HepG2 (cell line): Measurements from ENCODE around the gene RSAD1. TPM values are rescaled to one million over a fixed set of nuclear protein-coding genes. Genes with fewer than 3 reads are reported as not detected.

Source experiments
- CREB1 ChIP-seq, 2 experiments: fragments of 450-650 bp in 1 of 2; IDR thresholded peaks; 2 replicates each; pipeline ENCODE4 v1.6.1; 2016 to 2017; ENCODE audit warnings: control low read depth in 1 of 2, mild to moderate bottlenecking in 1 of 2, missing compliant biosample characterization in 1 of 2, missing genetic modification characterization in 1 of 2
- ELF3 ChIP-seq: IDR thresholded peaks from 2 replicates; pipeline ENCODE4 v1.6.1; 2016; ENCODE audit warnings: missing genetic modification reagents, missing compliant biosample characterization
- PHF20 ChIP-seq: sonication (generic); formaldehyde crosslinking; IDR thresholded peaks from 2 replicates; pipeline ENCODE4 v1.5.0; 2020; ENCODE audit warnings: mild to moderate bottlenecking, missing genetic modification reagents
- PRDM10 ChIP-seq: sonication (generic); formaldehyde crosslinking; IDR thresholded peaks from 2 replicates; pipeline ENCODE4 v1.4.0; 2020; ENCODE audit warnings: low read depth, missing genetic modification reagents
- SALL1 ChIP-seq: sonication (generic); formaldehyde crosslinking; IDR thresholded peaks from 2 replicates; pipeline ENCODE4 v1.8.0; 2022; ENCODE audit warnings: mild to moderate bottlenecking, missing genetic modification reagents
- SIX4 ChIP-seq: sonication (generic); formaldehyde crosslinking; IDR thresholded peaks from 2 replicates; pipeline ENCODE4 v1.4.0; 2020; ENCODE audit warnings: missing genetic modification reagents
- SKI ChIP-seq: fragments of 450-650 bp; IDR thresholded peaks from one replicate; pipeline ENCODE4 v1.6.1; 2018; ENCODE audit warnings: mild to moderate bottlenecking; ENCODE audit not compliant: partially characterized antibody
- ZNF30 ChIP-seq: sonication (generic); formaldehyde crosslinking; IDR thresholded peaks from 2 replicates; pipeline ENCODE4 v1.5.0; 2020; ENCODE audit warnings: mild to moderate bottlenecking, missing genetic modification reagents
- ZNF577 ChIP-seq: sonication (generic); formaldehyde crosslinking; IDR thresholded peaks from 2 replicates; pipeline ENCODE4 v1.4.0; 2020; ENCODE audit warnings: mild to moderate bottlenecking, low read depth, missing genetic modification reagents, borderline replicate concordance
- polyA plus RNA-seq, 8 experiments: library from polyadenylated mRNA; depleted of rRNA in 3 of 8; stranded (reverse) in 7 of 8; unstranded in 1 of 8; fragments of >200 nt; fragmentation: Illumina TruSeq in 4 of 8; extraction: Trizol in 4 of 8; gene quantifications; 2 replicates each; pipeline versions ENCODE4 v1.2.1 to v1.2.3, GENCODE V29; 2011 to 2016; ENCODE audit warnings: low read depth in 4 of 8, missing spikeins in 1 of 8, mixed read lengths in 1 of 8; ENCODE audit not compliant: insufficient read depth in 1 of 8
- total RNA-seq, 5 experiments: library from RNA; depleted of rRNA; stranded (reverse); fragments of >200 nt; fragmentation: Illumina TruSeq; extraction: Trizol; gene quantifications; 2 replicates each; pipeline ENCODE4 v1.2.3, GENCODE V29; 2016; ENCODE audit warnings: low read depth in 1 of 5
- TF ChIP-seq, protein P1 (sequence below): sonication (generic); formaldehyde crosslinking; IDR thresholded peaks from 2 replicates; pipeline ENCODE4 v1.4.0; 2020; ENCODE audit warnings: mild to moderate bottlenecking, missing genetic modification reagents
- TF ChIP-seq, protein P2 (sequence below): sonication (generic); formaldehyde crosslinking; IDR thresholded peaks from 2 replicates; pipeline ENCODE4 v1.5.0; 2020; ENCODE audit warnings: missing genetic modification reagents
- TF ChIP-seq, protein P3 (sequence below): sonication (generic); formaldehyde crosslinking; IDR thresholded peaks from 2 replicates; pipeline ENCODE4 v1.4.0; 2020; ENCODE audit warnings: missing genetic modification reagents, mild to moderate bottlenecking, borderline replicate concordance
- TF ChIP-seq, protein P4 (sequence below): sonication (generic); formaldehyde crosslinking; IDR thresholded peaks from 2 replicates; pipeline ENCODE4 v1.8.0; 2022; ENCODE audit warnings: mild to moderate bottlenecking, missing genetic modification reagents, borderline replicate concordance

The RSAD1 gene
- total and polyA plus RNA-seq, 2 of the 13 experiments (the other 11 are each of a cell fraction or from before 2014, with no cell fraction given) = 22.7 to 27.7 TPM

DNA sequence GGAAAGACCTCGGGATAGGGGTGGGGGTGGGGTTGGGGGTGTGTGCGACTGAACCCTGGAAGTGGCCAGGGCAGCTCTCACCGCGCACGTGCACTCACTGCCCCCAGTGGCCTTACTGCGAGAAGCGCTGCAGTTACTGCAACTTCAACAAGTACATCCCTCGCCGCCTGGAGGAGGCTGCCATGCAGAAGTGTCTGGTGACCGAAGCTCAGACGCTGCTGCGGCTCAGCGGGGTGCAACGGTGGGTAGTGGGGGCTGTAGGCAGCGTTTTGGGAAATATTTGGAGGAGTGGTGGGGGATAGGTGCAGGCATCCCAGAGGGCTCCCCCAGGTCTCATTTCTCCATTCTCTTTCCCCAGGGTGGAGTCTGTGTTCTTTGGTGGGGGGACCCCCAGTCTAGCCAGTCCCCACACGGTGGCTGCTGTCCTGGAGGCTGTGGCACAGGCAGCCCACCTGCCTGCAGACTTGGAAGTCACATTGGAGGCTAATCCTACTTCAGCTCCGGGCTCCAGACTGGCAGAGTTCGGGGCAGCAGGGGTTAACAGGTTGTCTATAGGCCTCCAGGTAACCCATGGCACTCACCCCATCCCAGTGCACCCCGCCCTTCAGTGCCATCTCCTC lies 972 bp downstream of the RSAD1 start (continued):
- TF ChIP-seq, protein P1, sequence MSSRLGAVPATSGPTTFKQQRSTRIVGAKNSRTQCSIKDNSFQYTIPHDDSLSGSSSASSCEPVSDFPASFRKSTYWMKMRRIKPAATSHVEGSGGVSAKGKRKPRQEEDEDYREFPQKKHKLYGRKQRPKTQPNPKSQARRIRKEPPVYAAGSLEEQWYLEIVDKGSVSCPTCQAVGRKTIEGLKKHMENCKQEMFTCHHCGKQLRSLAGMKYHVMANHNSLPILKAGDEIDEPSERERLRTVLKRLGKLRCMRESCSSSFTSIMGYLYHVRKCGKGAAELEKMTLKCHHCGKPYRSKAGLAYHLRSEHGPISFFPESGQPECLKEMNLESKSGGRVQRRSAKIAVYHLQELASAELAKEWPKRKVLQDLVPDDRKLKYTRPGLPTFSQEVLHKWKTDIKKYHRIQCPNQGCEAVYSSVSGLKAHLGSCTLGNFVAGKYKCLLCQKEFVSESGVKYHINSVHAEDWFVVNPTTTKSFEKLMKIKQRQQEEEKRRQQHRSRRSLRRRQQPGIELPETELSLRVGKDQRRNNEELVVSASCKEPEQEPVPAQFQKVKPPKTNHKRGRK (CRISPR knock-in tag) = no peak
- TF ChIP-seq, protein P2, sequence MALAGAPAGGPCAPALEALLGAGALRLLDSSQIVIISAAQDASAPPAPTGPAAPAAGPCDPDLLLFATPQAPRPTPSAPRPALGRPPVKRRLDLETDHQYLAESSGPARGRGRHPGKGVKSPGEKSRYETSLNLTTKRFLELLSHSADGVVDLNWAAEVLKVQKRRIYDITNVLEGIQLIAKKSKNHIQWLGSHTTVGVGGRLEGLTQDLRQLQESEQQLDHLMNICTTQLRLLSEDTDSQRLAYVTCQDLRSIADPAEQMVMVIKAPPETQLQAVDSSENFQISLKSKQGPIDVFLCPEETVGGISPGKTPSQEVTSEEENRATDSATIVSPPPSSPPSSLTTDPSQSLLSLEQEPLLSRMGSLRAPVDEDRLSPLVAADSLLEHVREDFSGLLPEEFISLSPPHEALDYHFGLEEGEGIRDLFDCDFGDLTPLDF = no peak
- no peak for TF ChIP-seq SIX4 (CRISPR knock-in tag)
- no peak for TF ChIP-seq PHF20 (CRISPR knock-in tag)
- no peak for TF ChIP-seq ZNF30 (CRISPR knock-in tag)
- TF ChIP-seq CREB1 (IDR thresholded peaks at IDR 0.05) = no peak
- TF ChIP-seq CREB1 (CRISPR knock-in tag; IDR thresholded peaks at IDR 0.05) = no peak
- TF ChIP-seq PRDM10 (CRISPR knock-in tag) = no peak
- TF ChIP-seq SKI = no peak
- TF ChIP-seq, protein P3, sequence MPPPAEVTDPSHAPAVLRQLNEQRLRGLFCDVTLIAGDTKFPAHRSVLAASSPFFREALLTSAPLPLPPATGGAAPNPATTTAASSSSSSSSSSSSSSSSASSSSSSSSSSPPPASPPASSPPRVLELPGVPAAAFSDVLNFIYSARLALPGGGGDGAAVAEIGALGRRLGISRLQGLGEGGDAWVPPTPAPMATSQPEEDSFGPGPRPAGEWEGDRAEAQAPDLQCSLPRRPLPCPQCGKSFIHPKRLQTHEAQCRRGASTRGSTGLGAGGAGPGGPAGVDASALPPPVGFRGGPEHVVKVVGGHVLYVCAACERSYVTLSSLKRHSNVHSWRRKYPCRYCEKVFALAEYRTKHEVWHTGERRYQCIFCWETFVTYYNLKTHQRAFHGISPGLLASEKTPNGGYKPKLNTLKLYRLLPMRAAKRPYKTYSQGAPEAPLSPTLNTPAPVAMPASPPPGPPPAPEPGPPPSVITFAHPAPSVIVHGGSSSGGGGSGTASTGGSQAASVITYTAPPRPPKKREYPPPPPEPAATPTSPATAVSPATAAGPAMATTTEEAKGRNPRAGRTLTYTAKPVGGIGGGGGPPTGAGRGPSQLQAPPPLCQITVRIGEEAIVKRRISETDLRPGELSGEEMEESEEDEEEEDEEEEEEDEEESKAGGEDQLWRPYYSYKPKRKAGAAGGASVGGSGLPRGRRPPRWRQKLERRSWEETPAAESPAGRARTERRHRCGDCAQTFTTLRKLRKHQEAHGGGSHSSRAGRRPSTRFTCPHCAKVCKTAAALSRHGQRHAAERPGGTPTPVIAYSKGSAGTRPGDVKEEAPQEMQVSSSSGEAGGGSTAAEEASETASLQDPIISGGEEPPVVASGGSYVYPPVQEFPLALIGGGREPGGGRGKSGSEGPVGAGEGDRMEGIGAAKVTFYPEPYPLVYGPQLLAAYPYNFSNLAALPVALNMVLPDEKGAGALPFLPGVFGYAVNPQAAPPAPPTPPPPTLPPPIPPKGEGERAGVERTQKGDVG (CRISPR knock-in tag) = no peak
- no peak for TF ChIP-seq ELF3 (CRISPR knock-in tag)
- TF ChIP-seq ZNF577 = no peak
- TF ChIP-seq SALL1 (CRISPR knock-in tag) = no peak
- TF ChIP-seq, protein P4, sequence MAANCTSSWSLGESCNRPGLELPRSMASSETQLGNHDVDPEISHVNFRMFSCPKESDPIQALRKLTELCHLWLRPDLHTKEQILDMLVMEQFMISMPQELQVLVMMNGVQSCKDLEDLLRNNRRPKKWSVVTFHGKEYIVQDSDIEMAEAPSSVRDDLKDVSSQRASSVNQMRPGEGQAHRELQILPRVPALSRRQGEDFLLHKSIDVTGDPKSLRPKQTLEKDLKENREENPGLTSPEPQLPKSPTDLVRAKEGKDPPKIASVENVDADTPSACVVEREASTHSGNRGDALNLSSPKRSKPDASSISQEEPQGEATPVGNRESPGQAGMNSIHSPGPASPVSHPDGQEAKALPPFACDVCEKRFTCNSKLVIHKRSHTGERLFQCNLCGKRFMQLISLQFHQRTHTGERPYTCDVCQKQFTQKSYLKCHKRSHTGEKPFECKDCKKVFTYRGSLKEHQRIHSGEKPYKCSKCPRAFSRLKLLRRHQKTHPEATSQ (CRISPR knock-in tag) = no peak
